Large intestine (tissue), 12 donors: ENCODE data around the gene PIGM. TPM values are rescaled to one million over a fixed set of nuclear protein-coding genes. Genes with fewer than 3 reads are reported as not detected.
A peak's percentile ranks its signal among the peaks of the same experiment; 100 is the strongest.

Experiments used
- DNase-seq, 2 donors: peaks; one replicate each; pipeline versions ENCODE4 v3.0.0 to v3.0.0-alpha.2; 2013
- H3K27ac ChIP-seq: one replicate; pipeline ENCODE4 v1.5.1; 2013; ENCODE audit warnings: low read length
- H3K27me3 ChIP-seq: 2 replicates; pipeline ENCODE4 v1.6.1; 2013; ENCODE audit warnings: low read length; ENCODE audit not compliant: control insufficient read depth, insufficient read depth
- H3K36me3 ChIP-seq: 2 replicates; pipeline ENCODE4 v1.6.1; 2013; ENCODE audit warnings: low read length; ENCODE audit not compliant: control insufficient read depth, insufficient read depth
- H3K4me1 ChIP-seq: one replicate; pipeline ENCODE4 v1.6.1; 2013; ENCODE audit warnings: low read length; ENCODE audit not compliant: control insufficient read depth, insufficient read depth
- H3K4me3 ChIP-seq: one replicate; pipeline ENCODE4 v1.5.1; 2013; ENCODE audit warnings: low read length
- H3K9me3 ChIP-seq: one replicate; pipeline ENCODE4 v1.6.1; 2013; ENCODE audit warnings: mild to moderate bottlenecking, low read depth, low read length, moderate library complexity; ENCODE audit not compliant: control insufficient read depth
- WGBS: methylation state at CpG from one replicate; pipeline ENCODE4 v1.1.5; 2013; ENCODE audit warnings: low lambda C conversion rate; ENCODE audit not compliant: insufficient coverage; 5-methylcytosine and 5-hydroxymethylcytosine counted together
- long read RNA-seq, 11 donors: transcript quantifications; one replicate each; lab custom pipeline, GENCODE V29; 2026
- polyA plus RNA-seq: library from polyadenylated mRNA; unstranded; fragments of 120-200 nt; gene quantifications from one replicate; pipeline ENCODE4 v1.2.1, GENCODE V29; 2013

PIGM gene
- 13.1 TPM for polyA plus RNA-seq
- long read RNA-seq, donor 1, full-length matches to known transcripts: 23 of 23 reads
- long read RNA-seq, donor 1, partial matches to known transcripts: 0 of 23 reads
- long read RNA-seq, donor 1, other reads (novel, unspliced or antisense): 0 of 23 reads
- long read RNA-seq, donor 2, full-length matches to known transcripts: 48 of 48 reads
- long read RNA-seq, donor 2, partial matches to known transcripts: 0 of 48 reads
- long read RNA-seq, donor 2, other reads (novel, unspliced or antisense): 0 of 48 reads
- long read RNA-seq, donor 3: 0 reads
- long read RNA-seq, donor 4, full-length matches to known transcripts: 6 of 6 reads
- long read RNA-seq, donor 4, partial matches to known transcripts: 0 of 6 reads
- long read RNA-seq, donor 4, other reads (novel, unspliced or antisense): 0 of 6 reads
- long read RNA-seq, donor 5, full-length matches to known transcripts: 16 of 16 reads
- long read RNA-seq, donor 5, partial matches to known transcripts: 0 of 16 reads
- long read RNA-seq, donor 5, other reads (novel, unspliced or antisense): 0 of 16 reads
- long read RNA-seq, donor 6, full-length matches to known transcripts: 30 of 30 reads
- long read RNA-seq, donor 6, partial matches to known transcripts: 0 of 30 reads
- long read RNA-seq, donor 6, other reads (novel, unspliced or antisense): 0 of 30 reads
- long read RNA-seq, donor 7, full-length matches to known transcripts: 26 of 26 reads
- long read RNA-seq, donor 7, partial matches to known transcripts: 0 of 26 reads
- long read RNA-seq, donor 7, other reads (novel, unspliced or antisense): 0 of 26 reads
- long read RNA-seq, donor 8, full-length matches to known transcripts: 68 of 68 reads
- long read RNA-seq, donor 8, partial matches to known transcripts: 0 of 68 reads
- long read RNA-seq, donor 8, other reads (novel, unspliced or antisense): 0 of 68 reads
- long read RNA-seq, donor 9, full-length matches to known transcripts: 37 of 37 reads
- long read RNA-seq, donor 9, partial matches to known transcripts: 0 of 37 reads
- long read RNA-seq, donor 9, other reads (novel, unspliced or antisense): 0 of 37 reads
- long read RNA-seq, donor 10, full-length matches to known transcripts: 36 of 36 reads
- long read RNA-seq, donor 10, partial matches to known transcripts: 0 of 36 reads
- long read RNA-seq, donor 10, other reads (novel, unspliced or antisense): 0 of 36 reads
- long read RNA-seq, donor 11, full-length matches to known transcripts: 34 of 34 reads
- long read RNA-seq, donor 11, partial matches to known transcripts: 0 of 34 reads
- long read RNA-seq, donor 11, other reads (novel, unspliced or antisense): 0 of 34 reads

- Histone ChIP-seq H3K27me3 (no peaks in the 10 kb centered on the region), H3K9me3 (no peaks in the 10 kb centered on the region), H3K4me3 (peak within 1 kb of the TSS; percentile 78), H3K36me3 (no peaks in the 10 kb centered on the region), H3K27ac (peak within 1 kb of the TSS; percentile 66), H3K4me1 (peaks cover 7% of the 10 kb centered on the region)
- no CpG with 5 or more reads among the region's 60 CpGs for WGBS
- peak; percentile 88 to 96 for DNase-seq
Measured at GRCh38 chr1:160031365-160032164, at the start of gene PIGM. Gene PIGM (minus strand): TSS chr1:160031990. CDS start chr1:160031739, 251 bp downstream.

- DNase-seq: no peak
- H3K4me1 ChIP-seq: peaks cover 6% of the 10 kb centered on the region
- peaks cover 59% of the 10 kb centered on the region for H3K27me3 ChIP-seq
- H3K4me3 ChIP-seq: no peak within 1 kb of the TSS
- H3K36me3 ChIP-seq: no peaks in the 10 kb centered on the region
- peaks cover 8% of the 10 kb centered on the region for H3K9me3 ChIP-seq
- H3K27ac ChIP-seq: no peak within 1 kb of the TSS
- WGBS: no CpG with 5 or more reads among the region's 14 CpGs
Measured at GRCh38 chr1:160081261-160081936, 49.6 kb upstream of the PIGM start, which contains the start of gene KCNJ9. Gene KCNJ9 (plus strand): TSS chr1:160081538. CDS start chr1:160084031, 2,493 bp downstream.

GRCh38 chr1:160080381-160081100 lies 48.8 kb upstream of the PIGM start:
- WGBS: no CpG with 5 or more reads among the region's 6 CpGs
- DNase-seq: no peak
- H3K9me3 ChIP-seq: peaks cover 8% of the 10 kb centered on the region
- peaks cover 66% of the 10 kb centered on the region for H3K27me3 ChIP-seq
- H3K4me3 ChIP-seq: no peak overlapping the region
- H3K4me1 ChIP-seq: peaks cover 6% of the 10 kb centered on the region
- H3K36me3 ChIP-seq: no peaks in the 10 kb centered on the region
- no peak overlapping the region for H3K27ac ChIP-seq

- no CpG with 5 or more reads among the region's 4 CpGs for WGBS
Measured at GRCh38 chr1:160079448-160079847, 47.7 kb upstream of the PIGM start.

GRCh38 chr1:160078512-160079195 lies 46.9 kb upstream of the PIGM start:
- 100% methylated on average over 1 of the region's 8 CpGs for WGBS
- peaks cover 2% of the 10 kb centered on the region for H3K4me1 ChIP-seq
- no peak overlapping the region for H3K4me3 ChIP-seq
- H3K27me3 ChIP-seq: peaks cover 61% of the 10 kb centered on the region
- no peak overlapping the region for H3K27ac ChIP-seq
- no peaks in the 10 kb centered on the region for H3K36me3 ChIP-seq
- H3K9me3 ChIP-seq: no peaks in the 10 kb centered on the region
- DNase-seq: peak in 1 of 2 donors; percentile 41

More at GRCh38 chr1:160079448-160079847, 47.7 kb upstream of the PIGM start:
- H3K4me1 ChIP-seq: peaks cover 6% of the 10 kb centered on the region
- H3K36me3 ChIP-seq: no peaks in the 10 kb centered on the region
- no peak for DNase-seq
- H3K9me3 ChIP-seq: peaks cover 6% of the 10 kb centered on the region
- no peak overlapping the region for H3K4me3 ChIP-seq
- no peak overlapping the region for H3K27ac ChIP-seq
- peaks cover 65% of the 10 kb centered on the region for H3K27me3 ChIP-seq

GRCh38 chr1:160077486-160077885 lies 45.7 kb upstream of the PIGM start:
- DNase-seq: no peak
- H3K4me3 ChIP-seq: no peak overlapping the region
- no peaks in the 10 kb centered on the region for H3K9me3 ChIP-seq
- H3K4me1 ChIP-seq: no peaks in the 10 kb centered on the region
- peaks cover 49% of the 10 kb centered on the region for H3K27me3 ChIP-seq
- no peaks in the 10 kb centered on the region for H3K36me3 ChIP-seq
- H3K27ac ChIP-seq: no peak overlapping the region

- Histone ChIP-seq H3K27me3 (peaks cover 43% of the 10 kb centered on the region), H3K36me3 (no peaks in the 10 kb centered on the region), H3K27ac (no peak overlapping the region), H3K9me3 (no peaks in the 10 kb centered on the region), H3K4me1 (no peaks in the 10 kb centered on the region), H3K4me3 (no peak overlapping the region)
- WGBS: no CpG with 5 or more reads among the region's 3 CpGs
- DNase-seq: no peak
Measured at GRCh38 chr1:160076295-160076694, 44.5 kb upstream of the PIGM start.

- Histone ChIP-seq H3K9me3 (no peaks in the 10 kb centered on the region), H3K27me3 (peaks cover 41% of the 10 kb centered on the region), H3K36me3 (no peaks in the 10 kb centered on the region), H3K27ac (no peak overlapping the region), H3K4me1 (no peaks in the 10 kb centered on the region), H3K4me3 (no peak overlapping the region)
- no peak for DNase-seq
- WGBS: 86% methylated on average over 1 of the region's 2 CpGs
Measured at GRCh38 chr1:160075836-160076235, 44.0 kb upstream of the PIGM start.
